HEK293 (cell line): ENCODE data around the gene KLF4.

Experiments used
- CTCF ChIA-PET: fragments of 350-600 bp; formaldehyde crosslinking; extraction: SDS; loops from one replicate; lab custom pipeline; 2021; ENCODE audit warnings: antibody characterized with exemption; lab: Yijun Ruan, JAX
- POLR2A ChIA-PET: fragments of 300-600 bp; formaldehyde crosslinking; extraction: SDS; loops from one replicate; lab custom pipeline; 2020; ENCODE audit warnings: antibody characterized with exemption, inconsistent platforms; lab: Yijun Ruan, JAX
- H3K27ac ChIP-seq: fragments of 200-500 bp; sonication (Bioruptor generic); 2 replicates; pipeline ENCODE4 v1.5.1; 2014; ENCODE audit warnings: low read depth, low read length, control low read depth, inconsistent platforms; ENCODE audit errors: extremely low read depth
- H3K36me3 ChIP-seq, 2 experiments: fragments of 200-500 bp in 1 of 2; sonication (Bioruptor generic) in 1 of 2; 1 replicate in 1 of 2; 2 replicates in 1 of 2; pipeline ENCODE4 v1.5.1; 2014 to 2017; ENCODE audit warnings: inconsistent platforms in 2 of 2, low read length in 2 of 2; ENCODE audit not compliant: control insufficient read depth in 2 of 2, insufficient read depth in 1 of 2
- H3K4me1 ChIP-seq: fragments of 200-500 bp; sonication (Bioruptor generic); 2 replicates; pipeline ENCODE4 v1.5.1; 2014; ENCODE audit warnings: mild to moderate bottlenecking, low read length, inconsistent platforms; ENCODE audit not compliant: control insufficient read depth, insufficient read depth
- H3K4me3 ChIP-seq: 2 replicates; pipeline ENCODE4 v1.5.1; 2011; ENCODE audit warnings: low read depth, mild to moderate bottlenecking, control low read depth, low read length, moderate library complexity
- H3K9me3 ChIP-seq: fragments of 200-500 bp; sonication (Bioruptor generic); 2 replicates; pipeline ENCODE4 v1.5.1; 2014; ENCODE audit warnings: low read depth, low read length, inconsistent platforms; ENCODE audit not compliant: control insufficient read depth, insufficient read depth
- HOXC10 ChIP-seq: sonication (generic); formaldehyde crosslinking; IDR thresholded peaks from 2 replicates; pipeline ENCODE4 v1.8.1; 2023; ENCODE audit warnings: mild to moderate bottlenecking, missing genetic modification reagents
- KLF10 ChIP-seq: fragments of 450-650 bp; IDR thresholded peaks from 2 replicates; pipeline ENCODE4 v1.5.1; 2018; ENCODE audit warnings: missing biosample characterization, mild to moderate bottlenecking, missing genetic modification characterization
- KLF16 ChIP-seq: fragments of 450-650 bp; formaldehyde crosslinking; IDR thresholded peaks from 2 replicates; pipeline ENCODE4 v1.5.1; 2017; ENCODE audit warnings: missing biosample characterization, missing genetic modification characterization
- ZBTB21 ChIP-seq: fragments of 450-650 bp; formaldehyde crosslinking; IDR thresholded peaks from 2 replicates; pipeline ENCODE4 v1.5.1; 2017; ENCODE audit warnings: missing biosample characterization, missing genetic modification characterization
- ZBTB48 ChIP-seq: fragments of 450-650 bp; formaldehyde crosslinking; IDR thresholded peaks from 2 replicates; pipeline ENCODE4 v1.5.1; 2016; ENCODE audit warnings: missing biosample characterization, missing genetic modification characterization
- ZFP37 ChIP-seq: fragments of 450-650 bp; formaldehyde crosslinking; IDR thresholded peaks from 2 replicates; pipeline ENCODE4 v1.5.1; 2016; ENCODE audit warnings: missing biosample characterization, missing genetic modification characterization
- ZNF132 ChIP-seq: fragments of 450-650 bp; formaldehyde crosslinking; IDR thresholded peaks from 2 replicates; pipeline ENCODE4 v1.5.1; 2017; ENCODE audit warnings: missing biosample characterization, missing genetic modification characterization, borderline replicate concordance
- ZNF311 ChIP-seq: fragments of 450-650 bp; formaldehyde crosslinking; IDR thresholded peaks from 2 replicates; pipeline ENCODE4 v1.5.1; 2017; ENCODE audit warnings: missing biosample characterization, missing genetic modification characterization, borderline replicate concordance
- ZNF426 ChIP-seq: fragments of 450-650 bp; formaldehyde crosslinking; IDR thresholded peaks from 2 replicates; pipeline ENCODE4 v1.5.1; 2017; ENCODE audit warnings: missing biosample characterization, missing genetic modification characterization, mild to moderate bottlenecking, inconsistent platforms, moderate library complexity
- ZNF626 ChIP-seq: fragments of 450-650 bp; sonication (Bioruptor Pico); formaldehyde crosslinking; IDR thresholded peaks from 2 replicates; pipeline ENCODE4 v1.5.1; 2018; ENCODE audit warnings: missing biosample characterization, missing genetic modification characterization, inconsistent platforms
- ZNF707 ChIP-seq: fragments of 450-650 bp; formaldehyde crosslinking; IDR thresholded peaks from 2 replicates; pipeline ENCODE4 v1.5.1; 2016; ENCODE audit warnings: missing biosample characterization, missing genetic modification characterization
- ZSCAN23 ChIP-seq: fragments of 450-650 bp; formaldehyde crosslinking; IDR thresholded peaks from 2 replicates; pipeline ENCODE4 v1.5.1; 2016; ENCODE audit warnings: missing biosample characterization, missing genetic modification characterization
- TF ChIP-seq, protein P1 (sequence below): fragments of 450-650 bp; formaldehyde crosslinking; IDR thresholded peaks from 2 replicates; pipeline ENCODE4 v1.5.1; 2016; ENCODE audit warnings: missing biosample characterization, missing genetic modification characterization, borderline replicate concordance
- TF ChIP-seq, protein P2 (sequence below): fragments of 450-650 bp; formaldehyde crosslinking; IDR thresholded peaks from 2 replicates; pipeline ENCODE4 v1.5.1; 2017; ENCODE audit warnings: missing biosample characterization, mild to moderate bottlenecking, missing genetic modification characterization, moderate library complexity
- TF ChIP-seq, protein P3 (sequence below): fragments of 450-650 bp; formaldehyde crosslinking; IDR thresholded peaks from 2 replicates; pipeline ENCODE4 v1.5.1; 2016; ENCODE audit warnings: missing biosample characterization, missing genetic modification characterization
- TF ChIP-seq, protein P4 (sequence below): fragments of 450-650 bp; formaldehyde crosslinking; IDR thresholded peaks from 2 replicates; pipeline ENCODE4 v1.5.1; 2016; ENCODE audit warnings: missing biosample characterization, missing genetic modification characterization
- TF ChIP-seq, protein P5 (sequence below): fragments of 450-650 bp; formaldehyde crosslinking; conservative IDR thresholded peaks from 2 replicates; pipeline ENCODE4 v1.5.1; 2016; ENCODE audit warnings: low read depth, missing biosample characterization, missing genetic modification characterization

The KLF4 gene

DNA sequence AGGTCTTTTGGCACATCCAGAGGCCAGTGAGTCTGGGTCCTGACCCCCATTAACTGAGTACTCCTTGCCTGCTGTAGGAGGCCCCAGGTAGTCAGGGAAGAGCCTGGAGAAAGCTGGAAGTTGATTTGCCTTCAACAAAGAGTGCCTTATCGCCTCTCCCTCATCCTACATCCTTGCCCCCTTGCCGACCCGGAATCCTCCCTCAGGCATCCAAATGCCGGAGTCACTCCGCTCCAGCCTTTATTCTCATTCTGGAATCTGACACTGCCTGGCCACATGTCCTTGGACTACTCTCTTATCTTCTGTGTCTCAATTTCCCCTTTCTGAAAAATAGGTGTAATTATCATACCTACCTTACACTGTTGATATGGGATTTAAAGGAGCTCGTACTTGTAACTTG, 39.1 kb upstream of the KLF4 start (continued):
- TF ChIP-seq, protein P1, sequence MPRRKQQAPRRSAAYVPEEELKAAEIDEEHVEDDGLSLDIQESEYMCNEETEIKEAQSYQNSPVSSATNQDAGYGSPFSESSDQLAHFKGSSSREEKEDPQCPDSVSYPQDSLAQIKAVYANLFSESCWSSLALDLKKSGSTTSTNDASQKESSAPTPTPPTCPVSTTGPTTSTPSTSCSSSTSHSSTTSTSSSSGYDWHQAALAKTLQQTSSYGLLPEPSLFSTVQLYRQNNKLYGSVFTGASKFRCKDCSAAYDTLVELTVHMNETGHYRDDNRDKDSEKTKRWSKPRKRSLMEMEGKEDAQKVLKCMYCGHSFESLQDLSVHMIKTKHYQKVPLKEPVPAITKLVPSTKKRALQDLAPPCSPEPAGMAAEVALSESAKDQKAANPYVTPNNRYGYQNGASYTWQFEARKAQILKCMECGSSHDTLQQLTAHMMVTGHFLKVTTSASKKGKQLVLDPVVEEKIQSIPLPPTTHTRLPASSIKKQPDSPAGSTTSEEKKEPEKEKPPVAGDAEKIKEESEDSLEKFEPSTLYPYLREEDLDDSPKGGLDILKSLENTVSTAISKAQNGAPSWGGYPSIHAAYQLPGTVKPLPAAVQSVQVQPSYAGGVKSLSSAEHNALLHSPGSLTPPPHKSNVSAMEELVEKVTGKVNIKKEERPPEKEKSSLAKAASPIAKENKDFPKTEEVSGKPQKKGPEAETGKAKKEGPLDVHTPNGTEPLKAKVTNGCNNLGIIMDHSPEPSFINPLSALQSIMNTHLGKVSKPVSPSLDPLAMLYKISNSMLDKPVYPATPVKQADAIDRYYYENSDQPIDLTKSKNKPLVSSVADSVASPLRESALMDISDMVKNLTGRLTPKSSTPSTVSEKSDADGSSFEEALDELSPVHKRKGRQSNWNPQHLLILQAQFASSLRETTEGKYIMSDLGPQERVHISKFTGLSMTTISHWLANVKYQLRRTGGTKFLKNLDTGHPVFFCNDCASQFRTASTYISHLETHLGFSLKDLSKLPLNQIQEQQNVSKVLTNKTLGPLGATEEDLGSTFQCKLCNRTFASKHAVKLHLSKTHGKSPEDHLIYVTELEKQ (tag by site-specific recombination), result no peak
- TF ChIP-seq ZNF626 (tag by site-specific recombination) (no peak), ZFP37 (tag by site-specific recombination) (no peak), HOXC10 (CRISPR knock-in tag) (no peak), ZNF311 (tag by site-specific recombination) (no peak), ZSCAN23 (no peak), ZBTB48 (no peak), KLF10 (tag by site-specific recombination) (no peak), ZBTB21 (no peak)
- TF ChIP-seq, protein P2, sequence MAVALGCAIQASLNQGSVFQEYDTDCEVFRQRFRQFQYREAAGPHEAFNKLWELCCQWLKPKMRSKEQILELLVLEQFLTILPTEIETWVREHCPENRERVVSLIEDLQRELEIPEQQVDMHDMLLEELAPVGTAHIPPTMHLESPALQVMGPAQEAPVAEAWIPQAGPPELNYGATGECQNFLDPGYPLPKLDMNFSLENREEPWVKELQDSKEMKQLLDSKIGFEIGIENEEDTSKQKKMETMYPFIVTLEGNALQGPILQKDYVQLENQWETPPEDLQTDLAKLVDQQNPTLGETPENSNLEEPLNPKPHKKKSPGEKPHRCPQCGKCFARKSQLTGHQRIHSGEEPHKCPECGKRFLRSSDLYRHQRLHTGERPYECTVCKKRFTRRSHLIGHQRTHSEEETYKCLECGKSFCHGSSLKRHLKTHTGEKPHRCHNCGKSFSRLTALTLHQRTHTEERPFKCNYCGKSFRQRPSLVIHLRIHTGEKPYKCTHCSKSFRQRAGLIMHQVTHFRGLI (tag by site-specific recombination), result no peak

DNA sequence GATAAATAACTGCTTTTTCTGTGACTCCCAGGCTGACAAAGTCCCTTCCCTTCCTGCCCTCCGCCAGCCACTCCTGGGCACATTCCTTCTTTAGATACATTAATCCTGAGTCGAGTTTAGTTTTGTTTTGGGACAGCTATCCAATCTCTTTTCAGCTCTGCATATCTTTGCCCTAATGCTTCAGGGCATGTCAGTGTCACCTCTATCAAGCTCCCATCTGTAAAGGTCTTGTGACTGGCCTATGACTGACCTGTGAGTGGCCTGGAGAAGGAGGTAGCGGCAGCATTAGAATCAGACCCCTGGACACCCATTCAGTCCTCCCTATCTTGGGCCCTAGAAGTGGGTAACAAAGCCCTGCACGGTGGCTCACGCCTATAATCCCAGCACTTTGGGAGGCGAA, 34.0 kb upstream of the KLF4 start:
- Histone ChIP-seq H3K4me3 (no peak overlapping the region), H3K27ac (no peak overlapping the region), H3K36me3 (no peaks in the 10 kb centered on the region), H3K4me1 (no peaks in the 10 kb centered on the region), H3K9me3 (no peaks in the 10 kb centered on the region)
- ChIA-PET CTCF (no interaction called here), POLR2A (no interaction called here)
- TF ChIP-seq ZNF132 (tag by site-specific recombination), result no peak

DNA sequence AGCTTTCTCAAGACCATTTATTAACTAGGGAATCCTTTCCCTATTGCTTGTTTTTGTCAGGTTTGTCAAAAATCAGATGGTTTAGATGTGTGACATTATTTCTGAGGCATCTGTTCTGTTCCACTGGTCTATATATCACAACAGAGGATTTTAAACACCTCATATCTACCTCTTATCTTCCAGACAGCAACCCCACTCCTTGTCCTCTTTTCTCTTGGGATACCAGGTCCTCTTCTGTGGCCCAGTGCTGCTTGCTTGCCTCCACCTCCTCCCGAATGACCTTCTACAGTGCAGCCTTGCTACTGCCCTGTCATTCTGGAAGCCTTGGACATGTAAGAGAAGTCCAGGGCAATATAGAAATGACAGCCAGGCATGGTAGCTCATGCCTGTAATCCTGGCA, 30.6 kb upstream of the KLF4 start:
- Histone ChIP-seq H3K4me3 (no peak overlapping the region), H3K36me3 (no peaks in the 10 kb centered on the region), H3K9me3 (no peaks in the 10 kb centered on the region), H3K27ac (no peak overlapping the region), H3K4me1 (no peaks in the 10 kb centered on the region)
- ChIA-PET CTCF (interaction anchor here (0.7 kb wide), 1 partner anchor 960 kb away, joined by 6 read pairs; no protein-coding TSS in a partner anchor), POLR2A (no interaction called here)
- no peak for TF ChIP-seq KLF16 (tag by site-specific recombination)
- TF ChIP-seq, protein P3, sequence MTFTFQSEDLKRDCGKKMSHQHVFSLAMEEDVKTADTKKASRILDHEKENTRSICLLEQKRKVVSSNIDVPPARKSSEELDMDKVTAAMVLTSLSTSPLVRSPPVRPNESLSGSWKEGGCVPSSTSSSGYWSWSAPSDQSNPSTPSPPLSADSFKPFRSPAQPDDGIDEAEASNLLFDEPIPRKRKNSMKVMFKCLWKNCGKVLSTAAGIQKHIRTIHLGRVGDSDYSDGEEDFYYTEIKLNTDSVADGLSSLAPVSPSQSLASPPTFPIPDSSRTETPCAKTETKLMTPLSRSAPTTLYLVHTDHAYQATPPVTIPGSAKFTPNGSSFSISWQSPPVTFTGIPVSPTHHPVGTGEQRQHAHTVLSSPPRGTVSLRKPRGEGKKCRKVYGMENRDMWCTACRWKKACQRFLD (tag by site-specific recombination), result no peak
- TF ChIP-seq ZNF426 (tag by site-specific recombination), result no peak
- TF ChIP-seq, protein P4, sequence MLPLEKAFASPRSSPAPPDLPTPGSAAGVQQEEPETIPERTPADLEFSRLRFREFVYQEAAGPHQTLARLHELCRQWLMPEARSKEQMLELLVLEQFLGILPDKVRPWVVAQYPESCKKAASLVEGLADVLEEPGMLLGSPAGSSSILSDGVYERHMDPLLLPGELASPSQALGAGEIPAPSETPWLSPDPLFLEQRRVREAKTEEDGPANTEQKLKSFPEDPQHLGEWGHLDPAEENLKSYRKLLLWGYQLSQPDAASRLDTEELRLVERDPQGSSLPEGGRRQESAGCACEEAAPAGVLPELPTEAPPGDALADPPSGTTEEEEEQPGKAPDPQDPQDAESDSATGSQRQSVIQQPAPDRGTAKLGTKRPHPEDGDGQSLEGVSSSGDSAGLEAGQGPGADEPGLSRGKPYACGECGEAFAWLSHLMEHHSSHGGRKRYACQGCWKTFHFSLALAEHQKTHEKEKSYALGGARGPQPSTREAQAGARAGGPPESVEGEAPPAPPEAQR (tag by site-specific recombination), result no peak
- TF ChIP-seq, protein P5, sequence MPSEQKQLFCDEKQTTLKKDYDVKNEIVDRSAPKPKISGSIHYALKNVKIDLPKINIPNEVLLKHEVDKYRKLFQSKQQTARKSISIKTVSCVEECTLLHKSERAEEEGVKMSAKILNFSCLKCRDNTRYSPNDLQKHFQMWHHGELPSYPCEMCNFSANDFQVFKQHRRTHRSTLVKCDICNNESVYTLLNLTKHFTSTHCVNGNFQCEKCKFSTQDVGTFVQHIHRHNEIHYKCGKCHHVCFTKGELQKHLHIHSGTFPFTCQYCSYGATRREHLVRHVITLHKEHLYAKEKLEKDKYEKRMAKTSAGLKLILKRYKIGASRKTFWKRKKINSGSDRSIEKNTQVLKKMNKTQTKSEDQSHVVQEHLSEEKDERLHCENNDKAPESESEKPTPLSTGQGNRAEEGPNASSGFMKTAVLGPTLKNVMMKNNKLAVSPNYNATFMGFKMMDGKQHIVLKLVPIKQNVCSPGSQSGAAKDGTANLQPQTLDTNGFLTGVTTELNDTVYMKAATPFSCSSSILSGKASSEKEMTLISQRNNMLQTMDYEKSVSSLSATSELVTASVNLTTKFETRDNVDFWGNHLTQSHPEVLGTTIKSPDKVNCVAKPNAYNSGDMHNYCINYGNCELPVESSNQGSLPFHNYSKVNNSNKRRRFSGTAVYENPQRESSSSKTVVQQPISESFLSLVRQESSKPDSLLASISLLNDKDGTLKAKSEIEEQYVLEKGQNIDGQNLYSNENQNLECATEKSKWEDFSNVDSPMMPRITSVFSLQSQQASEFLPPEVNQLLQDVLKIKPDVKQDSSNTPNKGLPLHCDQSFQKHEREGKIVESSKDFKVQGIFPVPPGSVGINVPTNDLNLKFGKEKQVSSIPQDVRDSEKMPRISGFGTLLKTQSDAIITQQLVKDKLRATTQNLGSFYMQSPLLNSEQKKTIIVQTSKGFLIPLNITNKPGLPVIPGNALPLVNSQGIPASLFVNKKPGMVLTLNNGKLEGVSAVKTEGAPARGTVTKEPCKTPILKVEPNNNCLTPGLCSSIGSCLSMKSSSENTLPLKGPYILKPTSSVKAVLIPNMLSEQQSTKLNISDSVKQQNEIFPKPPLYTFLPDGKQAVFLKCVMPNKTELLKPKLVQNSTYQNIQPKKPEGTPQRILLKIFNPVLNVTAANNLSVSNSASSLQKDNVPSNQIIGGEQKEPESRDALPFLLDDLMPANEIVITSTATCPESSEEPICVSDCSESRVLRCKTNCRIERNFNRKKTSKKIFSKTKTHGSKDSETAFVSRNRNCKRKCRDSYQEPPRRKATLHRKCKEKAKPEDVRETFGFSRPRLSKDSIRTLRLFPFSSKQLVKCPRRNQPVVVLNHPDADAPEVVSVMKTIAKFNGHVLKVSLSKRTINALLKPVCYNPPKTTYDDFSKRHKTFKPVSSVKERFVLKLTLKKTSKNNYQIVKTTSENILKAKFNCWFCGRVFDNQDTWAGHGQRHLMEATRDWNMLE (tag by site-specific recombination), result no peak
- TF ChIP-seq ZNF707, result peak; percentile 81
